ENCODE measurements around the gene CREG1.
"Not testable (repeated sequence)": the region's sequence is repeated elsewhere in the genome, so short reads cannot be mapped to it uniquely, and the experiment has no call there.

Gene CREG1

DNA sequence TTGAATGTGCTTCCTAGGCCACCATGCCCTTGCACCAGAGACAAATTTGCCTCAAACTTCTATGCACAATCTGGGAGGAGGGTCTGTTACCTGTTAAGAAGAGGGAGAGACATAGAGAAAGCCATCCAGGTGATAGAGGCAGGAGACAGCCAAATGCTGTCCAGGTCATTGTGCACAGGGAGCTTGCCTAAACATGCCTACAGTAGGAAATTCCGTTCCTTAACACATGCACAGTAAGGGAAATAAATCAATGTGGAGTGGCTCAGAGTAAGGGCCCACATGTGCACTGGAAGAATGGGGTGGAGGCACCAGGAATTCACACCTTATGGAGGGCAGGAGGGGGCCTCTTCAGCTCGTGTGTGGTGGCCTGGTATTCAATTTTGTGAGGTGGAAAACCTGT, 19.5 kb upstream of the CREG1 start:
- Histone ChIP-seq H3K36me3 (ENCODE audit: insufficient read depth, low read length) (no peaks in the 10 kb centered on the region), H3K4me3 (no peak overlapping the region), H3K27ac (no peak overlapping the region), H3K9me3 (ENCODE audit: low read depth, low read length) (no peaks in the 10 kb centered on the region), H3K9ac (ENCODE audit: insufficient read length) (no peak overlapping the region)
- DNase-seq (ENCODE audit: low read depth, low spot score): no peak
- no peak for TF ChIP-seq FOXP2 (optimal IDR thresholded peaks at IDR 0.05; ENCODE audit: control extremely low read depth, extremely low read length, insufficient read depth)
- TF ChIP-seq POLR2AphosphoS5 (IDR thresholded peaks at IDR 0.05; ENCODE audit: borderline replicate concordance, low read depth, low read length): no peak
- TF ChIP-seq EZH2 (IDR thresholded peaks at IDR 0.05): no peak

GRCh38 chr1:167570712-167571111, 17.1 kb upstream of the CREG1 start:
- not testable (repeated sequence) for H3K4me3 ChIP-seq

DNA sequence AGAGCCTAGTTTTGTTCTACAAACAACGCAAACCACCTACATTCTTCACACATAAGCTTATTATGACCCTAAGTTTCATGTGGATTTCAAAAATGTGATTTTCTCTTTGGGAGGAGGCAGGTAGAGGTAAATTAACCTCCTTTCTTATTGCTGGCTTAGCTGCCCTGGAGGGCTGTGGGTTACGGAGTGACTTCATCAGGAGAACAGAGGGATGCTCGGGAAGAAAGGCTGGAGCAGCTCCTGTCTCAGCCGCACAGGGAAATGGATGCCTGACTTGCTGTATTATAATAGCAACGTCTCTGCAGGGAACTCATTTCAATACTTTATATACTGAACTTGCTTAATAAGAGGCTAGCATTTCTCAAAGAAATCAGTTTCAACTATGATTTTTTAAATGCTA, 14.1 kb upstream of the CREG1 start:
- Histone ChIP-seq H3K4me3 (peak overlapping the region; percentile 19), H3K36me3 (ENCODE audit: insufficient read depth, low read length) (no peaks in the 10 kb centered on the region), H3K9ac (ENCODE audit: insufficient read length) (no peak overlapping the region), H3K9me3 (ENCODE audit: low read depth, low read length) (no peaks in the 10 kb centered on the region), H3K27ac (peak overlapping the region; percentile 76)
- TF ChIP-seq EZH2 (IDR thresholded peaks at IDR 0.05) (no peak), FOXP2 (optimal IDR thresholded peaks at IDR 0.05; ENCODE audit: control extremely low read depth, extremely low read length, insufficient read depth) (no peak), POLR2AphosphoS5 (IDR thresholded peaks at IDR 0.05; ENCODE audit: borderline replicate concordance, low read depth, low read length) (no peak)
- DNase-seq (ENCODE audit: low read depth, low spot score): no peak

More at GRCh38 chr1:167570712-167571111, 17.1 kb upstream of the CREG1 start:
- not testable (repeated sequence) for H3K9me3 ChIP-seq (ENCODE audit: low read depth, low read length); H3K9ac ChIP-seq (ENCODE audit: insufficient read length); H3K36me3 ChIP-seq (ENCODE audit: insufficient read depth, low read length); H3K27ac ChIP-seq; DNase-seq (ENCODE audit: low read depth, low spot score)

GRCh38 chr1:167566766-167567165, 13.2 kb upstream of the CREG1 start:
- DNase-seq (ENCODE audit: low read depth, low spot score): no peak
- H3K27ac ChIP-seq: no peak overlapping the region
- no peaks in the 10 kb centered on the region for H3K36me3 ChIP-seq (ENCODE audit: insufficient read depth, low read length)
- H3K9ac ChIP-seq (ENCODE audit: insufficient read length): no peak overlapping the region
- TF ChIP-seq FOXP2 (optimal IDR thresholded peaks at IDR 0.05; ENCODE audit: control extremely low read depth, extremely low read length, insufficient read depth) (no peak), POLR2AphosphoS5 (IDR thresholded peaks at IDR 0.05; ENCODE audit: borderline replicate concordance, low read depth, low read length) (no peak), EZH2 (IDR thresholded peaks at IDR 0.05) (no peak)
- no peak overlapping the region for H3K4me3 ChIP-seq
- no peaks in the 10 kb centered on the region for H3K9me3 ChIP-seq (ENCODE audit: low read depth, low read length)

- TF ChIP-seq FOXP2 (optimal IDR thresholded peaks at IDR 0.05; ENCODE audit: control extremely low read depth, extremely low read length, insufficient read depth) (no peak), EZH2 (IDR thresholded peaks at IDR 0.05) (no peak), POLR2AphosphoS5 (IDR thresholded peaks at IDR 0.05; ENCODE audit: borderline replicate concordance, low read depth, low read length) (no peak)
- Histone ChIP-seq H3K36me3 (ENCODE audit: insufficient read depth, low read length) (no peaks in the 10 kb centered on the region), H3K4me3 (no peak overlapping the region), H3K9me3 (ENCODE audit: low read depth, low read length) (no peaks in the 10 kb centered on the region), H3K27ac (no peak overlapping the region), H3K9ac (ENCODE audit: insufficient read length) (no peak overlapping the region)
- DNase-seq (ENCODE audit: low read depth, low spot score): no peak
Measured at GRCh38 chr1:167565922-167566321, 12.4 kb upstream of the CREG1 start.

GRCh38 chr1:167564612-167565270, 11.2 kb upstream of the CREG1 start:
- H3K4me3 ChIP-seq: no peak overlapping the region
- peak overlapping the region; percentile 20 for H3K9ac ChIP-seq (ENCODE audit: insufficient read length)
- no peaks in the 10 kb centered on the region for H3K36me3 ChIP-seq (ENCODE audit: insufficient read depth, low read length)
- no peak for TF ChIP-seq FOXP2 (optimal IDR thresholded peaks at IDR 0.05; ENCODE audit: control extremely low read depth, extremely low read length, insufficient read depth)
- no peak for TF ChIP-seq POLR2AphosphoS5 (IDR thresholded peaks at IDR 0.05; ENCODE audit: borderline replicate concordance, low read depth, low read length)
- TF ChIP-seq EZH2 (IDR thresholded peaks at IDR 0.05): no peak
- peak overlapping the region; percentile 56 for H3K27ac ChIP-seq
- DNase-seq (ENCODE audit: low read depth, low spot score): no peak
- no peaks in the 10 kb centered on the region for H3K9me3 ChIP-seq (ENCODE audit: low read depth, low read length)

GRCh38 chr1:167563579-167564246, 10.2 kb upstream of the CREG1 start:
- TF ChIP-seq POLR2AphosphoS5 (IDR thresholded peaks at IDR 0.05; ENCODE audit: borderline replicate concordance, low read depth, low read length) (no peak), EZH2 (IDR thresholded peaks at IDR 0.05) (no peak), FOXP2 (optimal IDR thresholded peaks at IDR 0.05; ENCODE audit: control extremely low read depth, extremely low read length, insufficient read depth) (no peak)
- Histone ChIP-seq H3K9ac (ENCODE audit: insufficient read length) (no peak overlapping the region), H3K27ac (peak overlapping the region; percentile 56; the same call in 1 of the 2 replicates), H3K36me3 (ENCODE audit: insufficient read depth, low read length) (no peaks in the 10 kb centered on the region), H3K4me3 (no peak overlapping the region), H3K9me3 (ENCODE audit: low read depth, low read length) (no peaks in the 10 kb centered on the region)
- no peak for DNase-seq (ENCODE audit: low read depth, low spot score)

DNA sequence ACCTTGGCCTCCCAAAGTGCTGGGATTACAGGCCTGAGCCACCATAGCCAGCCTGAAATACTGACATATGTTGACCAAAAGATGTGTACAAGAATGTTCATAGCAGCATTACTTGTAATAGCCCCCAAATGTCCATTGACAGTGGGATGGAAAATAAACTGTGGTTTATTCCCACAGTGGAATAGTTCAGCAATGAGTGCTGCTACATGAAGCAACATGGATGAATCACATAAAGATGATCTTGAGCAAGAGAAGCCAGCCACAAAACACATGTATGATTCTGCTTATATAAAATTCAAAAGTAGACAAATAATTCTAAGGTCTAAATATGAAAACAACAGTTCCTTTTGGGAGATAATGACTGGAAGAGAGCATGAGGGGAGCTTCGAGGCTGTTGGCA, 9.1 kb upstream of the CREG1 start:
- DNase-seq (ENCODE audit: low read depth, low spot score): no peak
- H3K9ac ChIP-seq (ENCODE audit: insufficient read length): no peak overlapping the region

More for the DNA sequence above, 9.1 kb upstream of the CREG1 start:
- Histone ChIP-seq H3K4me3 (no peak overlapping the region), H3K27ac (no peak overlapping the region), H3K36me3 (ENCODE audit: insufficient read depth, low read length) (no peaks in the 10 kb centered on the region), H3K9me3 (ENCODE audit: low read depth, low read length) (no peaks in the 10 kb centered on the region)
- TF ChIP-seq POLR2AphosphoS5 (IDR thresholded peaks at IDR 0.05; ENCODE audit: borderline replicate concordance, low read depth, low read length) (no peak), EZH2 (IDR thresholded peaks at IDR 0.05) (no peak), FOXP2 (optimal IDR thresholded peaks at IDR 0.05; ENCODE audit: control extremely low read depth, extremely low read length, insufficient read depth) (no peak)

All from SK-N-MC (cell line).